Esophagus muscularis mucosa (tissue), 4 donors: Measurements from ENCODE around the gene MTUS2. TPM values are rescaled to one million over a fixed set of nuclear protein-coding genes. Genes with fewer than 3 reads are reported as not detected.
"Not testable (repeated sequence)": the region's sequence is repeated elsewhere in the genome, so short reads cannot be mapped to it uniquely, and the experiment has no call there.

ENCODE experiments used
- DNase-seq: peaks from one replicate; pipeline ENCODE4 v3.0.0-alpha.2; 2017; ENCODE audit errors: extremely low spot score
- H3K27ac ChIP-seq, 4 donors: fragments of 200-600 bp; sonication (generic); replicated peaks in 1 of 4; 1 replicate in 3 of 4; 2 replicates in 1 of 4; pipeline ENCODE4 v1.5.1; 2016 to 2019; ENCODE audit warnings: mild to moderate bottlenecking in 1 of 4
- H3K27me3 ChIP-seq, 4 donors: fragments of 200-600 bp; sonication (generic); one replicate each; pipeline versions ENCODE4 v1.5.1 to v1.6.0; 2016 to 2019
- H3K36me3 ChIP-seq, 4 donors: fragments of 200-600 bp; sonication (generic); one replicate each; pipeline ENCODE4 v1.5.1; 2016 to 2019
- H3K4me1 ChIP-seq, 4 donors: fragments of 200-600 bp; sonication (generic); one replicate each; pipeline ENCODE4 v1.5.1; 2016 to 2019
- H3K4me3 ChIP-seq, 4 donors: fragments of 200-600 bp; sonication (generic); 1 replicate in 2 of 4; 2 replicates in 2 of 4; pipeline ENCODE4 v1.5.1; 2016 to 2019; ENCODE audit warnings: mild to moderate bottlenecking in 4 of 4, moderate library complexity in 1 of 4
- H3K9me3 ChIP-seq, 4 donors: fragments of 200-600 bp; sonication (generic); 1 replicate in 3 of 4; 2 replicates in 1 of 4; pipeline ENCODE4 v1.5.1; 2016 to 2019
- CTCF ChIP-seq, 3 experiments: fragments of 200-600 bp in 2 of 3; fragments of 450-650 bp in 1 of 3; sonication (generic) in 2 of 3; IDR thresholded peaks; one replicate each; pipeline ENCODE4 v1.5.1; 2017 to 2019; ENCODE audit warnings: antibody characterized with exemption in 3 of 3, mild to moderate bottlenecking in 2 of 3, moderate library complexity in 1 of 3
- EP300 ChIP-seq: sonication (generic); formaldehyde crosslinking; IDR thresholded peaks from one replicate; pipeline ENCODE4 v1.6.1; 2017; ENCODE audit warnings: antibody characterized with exemption
- POLR2A ChIP-seq: fragments of 450-650 bp; IDR thresholded peaks from one replicate; pipeline ENCODE4 v1.6.1; 2017; ENCODE audit warnings: antibody characterized with exemption, moderate library complexity, mild to moderate bottlenecking, low read depth
- POLR2AphosphoS5 ChIP-seq, 2 donors: sonication (generic); formaldehyde crosslinking; IDR thresholded peaks; one replicate each; pipeline ENCODE4 v1.6.1; 2017; ENCODE audit warnings: antibody characterized with exemption in 2 of 2
- whole genome bisulfite sequencing: methylation state at CpG from one replicate; pipeline ENCODE4 v1.1.5; 2018; 5-methylcytosine and 5-hydroxymethylcytosine counted together
- intact Hi-C: fragments of 100-400 bp; cut with DNase I; formaldehyde crosslinking; loops from one replicate; pipeline ENCODE4 v1.15.1; 2023
- total RNA-seq, 4 donors: library from RNA; depleted of rRNA; stranded (reverse); fragments of >200 nt; gene quantifications; one replicate each; pipeline versions ENCODE4 v1.1.0 to v1.2.1, GENCODE V29; 2016

The MTUS2 gene
- total RNA-seq, 4 donors from 2014 or later, result 7.1 to 46.2 (median 12.8) TPM

- no peak overlapping the region for H3K27ac ChIP-seq
These were observed 563.3 kb downstream of the MTUS2 start for GRCh38 chr13:29383476-29383875.

GRCh38 chr13:29384466-29384865 is 564.3 kb downstream of the MTUS2 start:
- WGBS, result 36% methylated on average over 3 of the region's 3 CpGs
- intact Hi-C loops, result no loop called here
- Histone ChIP-seq H3K27ac (no peak overlapping the region), H3K27me3 (no peaks in the 10 kb centered on the region), H3K4me1 (no peaks in the 10 kb centered on the region), H3K36me3 (no peaks in the 10 kb centered on the region), H3K4me3 (no peak overlapping the region), H3K9me3 (no peaks in the 10 kb centered on the region)
- no peak for DNase-seq
- no peak for TF ChIP-seq CTCF (IDR thresholded peaks at IDR 0.05)
- no peak for TF ChIP-seq POLR2A
- TF ChIP-seq EP300, result no peak
- TF ChIP-seq POLR2AphosphoS5 (IDR thresholded peaks at IDR 0.05), result no peak

More at GRCh38 chr13:29383476-29383875, 563.3 kb downstream of the MTUS2 start:
- Histone ChIP-seq H3K36me3 (no peaks in the 10 kb centered on the region), H3K9me3 (no peaks in the 10 kb centered on the region), H3K27me3 (no peaks in the 10 kb centered on the region), H3K4me3 (no peak overlapping the region), H3K4me1 (no peaks in the 10 kb centered on the region)
- intact Hi-C loops, result no loop called here
- peak; percentile 86 for DNase-seq
- TF ChIP-seq CTCF (IDR thresholded peaks at IDR 0.05) (no peak), EP300 (no peak), POLR2A (no peak), POLR2AphosphoS5 (IDR thresholded peaks at IDR 0.05) (no peak)
- 75% methylated on average over 5 of the region's 5 CpGs for WGBS

- Histone ChIP-seq H3K27me3 (no peaks in the 10 kb centered on the region), H3K36me3 (no peaks in the 10 kb centered on the region), H3K4me1 (no peaks in the 10 kb centered on the region), H3K9me3 (no peaks in the 10 kb centered on the region), H3K4me3 (no peak overlapping the region), H3K27ac (no peak overlapping the region)
- WGBS, result 86% methylated on average over 4 of the region's 4 CpGs
- TF ChIP-seq POLR2A, result no peak
- no peak for TF ChIP-seq EP300
- no peak for TF ChIP-seq POLR2AphosphoS5 (IDR thresholded peaks at IDR 0.05)
- no peak for TF ChIP-seq CTCF (IDR thresholded peaks at IDR 0.05)
- DNase-seq, result peak; percentile 88
- intact Hi-C loops, result no loop called here
These were observed 564.7 kb downstream of the MTUS2 start for GRCh38 chr13:29384871-29385270.

GRCh38 chr13:29386246-29386645 is 566.1 kb downstream of the MTUS2 start:
- Histone ChIP-seq H3K27ac (no peak overlapping the region), H3K9me3 (no peaks in the 10 kb centered on the region), H3K4me1 (no peaks in the 10 kb centered on the region), H3K4me3 (no peak overlapping the region), H3K27me3 (no peaks in the 10 kb centered on the region), H3K36me3 (no peaks in the 10 kb centered on the region)
- 64% methylated on average over 3 of the region's 3 CpGs for WGBS
- intact Hi-C loops, result no loop called here
- no peak for TF ChIP-seq POLR2A
- TF ChIP-seq CTCF (IDR thresholded peaks at IDR 0.05), result no peak
- no peak for TF ChIP-seq POLR2AphosphoS5 (IDR thresholded peaks at IDR 0.05)
- DNase-seq, result peak; percentile 47

- H3K36me3 ChIP-seq, H3K27ac ChIP-seq, H3K27me3 ChIP-seq, H3K4me3 ChIP-seq, DNase-seq, H3K4me1 ChIP-seq, H3K9me3 ChIP-seq, intact Hi-C loops: not testable (repeated sequence)
- 98% methylated on average over 9 of the region's 9 CpGs for WGBS
These were observed 570.5 kb downstream of the MTUS2 start for GRCh38 chr13:29390598-29390997.
